Endodermal cell (in vitro differentiated cells): ENCODE measurements around the gene SELENOW. TPM values are rescaled to one million over a fixed set of nuclear protein-coding genes. Genes with fewer than 3 reads are reported as not detected.
A peak's percentile ranks its signal among the peaks of the same experiment; 100 is the strongest.

Experiments used
- DNase-seq: peaks from one replicate; pipeline ENCODE4 v3.0.0-alpha.2; 2017
- H3K27ac ChIP-seq: 2 replicates; pipeline ENCODE4 v1.5.1; 2013; ENCODE audit warnings: mild to moderate bottlenecking, low read depth, low read length, moderate library complexity
- H3K27me3 ChIP-seq: 2 replicates; pipeline ENCODE4 v1.6.1; 2013; ENCODE audit warnings: mild to moderate bottlenecking, low read length, moderate library complexity; ENCODE audit not compliant: insufficient read depth, control insufficient read depth, poor library complexity, severe bottlenecking
- H3K36me3 ChIP-seq: 2 replicates; pipeline ENCODE4 v1.7.0; 2013; ENCODE audit warnings: mild to moderate bottlenecking, low read length, moderate library complexity; ENCODE audit not compliant: control insufficient read depth, insufficient read depth
- H3K4me1 ChIP-seq: one replicate; pipeline ENCODE4 v1.7.0; 2013; ENCODE audit warnings: low read length; ENCODE audit not compliant: control insufficient read depth, insufficient read depth
- H3K4me3 ChIP-seq: 2 replicates; pipeline ENCODE4 v1.5.1; 2013; ENCODE audit warnings: mild to moderate bottlenecking, low read length, moderate library complexity
- H3K9ac ChIP-seq: 2 replicates; pipeline ENCODE4 v1.6.1; 2013; ENCODE audit warnings: mild to moderate bottlenecking, low read length, moderate library complexity; ENCODE audit not compliant: poor library complexity, severe bottlenecking; ENCODE audit errors: extremely low read depth
- H3K9me3 ChIP-seq: 2 replicates; pipeline ENCODE4 v1.6.1; 2013; ENCODE audit warnings: mild to moderate bottlenecking, low read length, moderate library complexity; ENCODE audit not compliant: control insufficient read depth
- H3K27ac Mint-ChIP-seq: 2 replicates; pipeline ENCODE4 v1.8.0; 2020; ENCODE audit warnings: mixed read lengths
- H3K27me3 Mint-ChIP-seq: 2 replicates; pipeline ENCODE4 v1.8.0; 2021; ENCODE audit warnings: mild to moderate bottlenecking, mixed read lengths; ENCODE audit not compliant: insufficient read depth
- H3K36me3 Mint-ChIP-seq: 2 replicates; pipeline ENCODE4 v1.8.0; 2020; ENCODE audit warnings: low read depth, mixed read lengths
- H3K4me1 Mint-ChIP-seq: 2 replicates; pipeline ENCODE4 v1.8.0; 2020; ENCODE audit warnings: mixed read lengths
- H3K4me3 Mint-ChIP-seq: 2 replicates; pipeline ENCODE4 v1.8.0; 2020; ENCODE audit warnings: mild to moderate bottlenecking, moderate library complexity, mixed read lengths
- H3K9me3 Mint-ChIP-seq: 2 replicates; pipeline ENCODE4 v1.8.0; 2020; ENCODE audit warnings: mild to moderate bottlenecking, mixed read lengths
- WGBS, 2 experiments: methylation state at CpG; one replicate each; pipeline versions ENCODE4 v1.1.5 to v1.1.7; 2013; ENCODE audit warnings: missing lambda C conversion rate in 2 of 2, mixed read lengths in 1 of 2; ENCODE audit not compliant: insufficient coverage in 1 of 2, insufficient read length in 1 of 2; 5-methylcytosine and 5-hydroxymethylcytosine counted together
- total RNA-seq, 2 donors: library from RNA; stranded (reverse); fragmentation: NEBNext Ultra II Directional in 1 of 2; extraction: Animal tissue kit (Norgen Biotek cat#: 25700) in 1 of 2; gene quantifications; 2 replicates in 1 of 2; 3 replicates in 1 of 2; pipeline ENCODE4 v1.2.1, GENCODE V29; 2021
- TF ChIP-seq, protein P1 (sequence below): fragments of 200-600 bp; sonication (generic); conservative IDR thresholded peaks from 2 replicates; pipeline ENCODE4 v1.5.0; 2021; ENCODE audit warnings: antibody characterized with exemption, mild to moderate bottlenecking

SELENOW gene
- total RNA-seq, 2 donors from 2014 or later: 404 to 410 TPM

DNA sequence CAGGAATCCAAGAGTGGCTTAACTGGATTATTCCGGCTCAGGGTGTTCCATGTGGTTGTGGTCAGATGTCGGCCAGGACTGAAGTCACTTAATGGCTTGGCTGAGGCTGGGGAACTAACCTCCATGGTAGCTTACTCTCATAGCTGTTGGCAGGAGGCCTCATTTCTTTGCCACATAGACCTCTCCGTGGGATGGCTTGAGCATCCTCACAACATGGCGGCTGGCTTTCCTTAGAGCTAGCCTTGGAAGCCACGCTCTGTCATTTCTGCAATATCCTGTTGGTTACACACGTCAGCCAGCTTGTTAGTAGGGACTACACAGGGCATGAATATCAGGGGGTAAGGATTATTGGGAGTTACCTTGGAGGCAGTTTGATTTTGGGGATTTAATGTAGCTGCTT lies 48.3 kb downstream of the SELENOW start:
- Histone ChIP-seq H3K9ac (no peak overlapping the region), H3K36me3 (no peaks in the 10 kb centered on the region), H3K4me3 (no peak overlapping the region), H3K27ac (no peak overlapping the region), H3K4me1 (peaks cover 1% of the 10 kb centered on the region), H3K27me3 (no peaks in the 10 kb centered on the region), H3K9me3 (no peaks in the 10 kb centered on the region)
- no peak overlapping the region for H3K4me3 Mint-ChIP-seq
- H3K27me3 Mint-ChIP-seq: no peaks in the 10 kb centered on the region
- H3K36me3 Mint-ChIP-seq: no peaks in the 10 kb centered on the region
- DNase-seq: no peak
- WGBS, 2 experiments: 92 to 99% methylated on average over 6 of the region's 6 CpGs
- H3K4me1 Mint-ChIP-seq: peaks cover 26% of the 10 kb centered on the region
- no peaks in the 10 kb centered on the region for H3K9me3 Mint-ChIP-seq
- TF ChIP-seq, protein P1, sequence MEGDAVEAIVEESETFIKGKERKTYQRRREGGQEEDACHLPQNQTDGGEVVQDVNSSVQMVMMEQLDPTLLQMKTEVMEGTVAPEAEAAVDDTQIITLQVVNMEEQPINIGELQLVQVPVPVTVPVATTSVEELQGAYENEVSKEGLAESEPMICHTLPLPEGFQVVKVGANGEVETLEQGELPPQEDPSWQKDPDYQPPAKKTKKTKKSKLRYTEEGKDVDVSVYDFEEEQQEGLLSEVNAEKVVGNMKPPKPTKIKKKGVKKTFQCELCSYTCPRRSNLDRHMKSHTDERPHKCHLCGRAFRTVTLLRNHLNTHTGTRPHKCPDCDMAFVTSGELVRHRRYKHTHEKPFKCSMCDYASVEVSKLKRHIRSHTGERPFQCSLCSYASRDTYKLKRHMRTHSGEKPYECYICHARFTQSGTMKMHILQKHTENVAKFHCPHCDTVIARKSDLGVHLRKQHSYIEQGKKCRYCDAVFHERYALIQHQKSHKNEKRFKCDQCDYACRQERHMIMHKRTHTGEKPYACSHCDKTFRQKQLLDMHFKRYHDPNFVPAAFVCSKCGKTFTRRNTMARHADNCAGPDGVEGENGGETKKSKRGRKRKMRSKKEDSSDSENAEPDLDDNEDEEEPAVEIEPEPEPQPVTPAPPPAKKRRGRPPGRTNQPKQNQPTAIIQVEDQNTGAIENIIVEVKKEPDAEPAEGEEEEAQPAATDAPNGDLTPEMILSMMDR: no peak
- no peak overlapping the region for H3K27ac Mint-ChIP-seq

DNA sequence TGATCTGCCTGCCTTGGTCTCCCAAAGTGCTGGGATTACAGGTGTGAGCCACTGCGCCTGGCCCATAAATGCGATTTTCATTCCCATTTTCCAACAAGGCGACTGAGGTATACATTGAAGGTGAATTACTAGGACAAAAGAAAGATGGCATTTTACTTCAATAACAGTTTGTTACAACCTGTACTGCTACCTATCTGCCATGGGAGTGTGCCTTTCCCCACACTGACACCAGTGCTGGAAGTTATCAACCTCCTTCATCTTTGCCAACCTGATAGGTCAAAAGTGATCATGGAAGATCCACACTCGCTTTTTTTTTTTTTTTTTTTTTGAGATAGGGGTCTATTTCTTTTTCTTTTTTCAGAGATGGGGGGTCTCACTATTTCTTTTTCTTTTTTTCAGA lies 54.2 kb downstream of the SELENOW start:
- H3K27me3 ChIP-seq: no peaks in the 10 kb centered on the region
- no peaks in the 10 kb centered on the region for H3K4me1 ChIP-seq
- Mint-ChIP-seq H3K27ac (no peak overlapping the region), H3K9me3 (no peaks in the 10 kb centered on the region), H3K27me3 (no peaks in the 10 kb centered on the region), H3K4me1 (peaks cover 10% of the 10 kb centered on the region), H3K4me3 (no peak overlapping the region), H3K36me3 (no peaks in the 10 kb centered on the region)
- WGBS, 2 experiments: 92 to 97% methylated on average over 2 to 3 of the region's 4 CpGs
- no peak overlapping the region for H3K27ac ChIP-seq
- TF ChIP-seq, protein P1: peak; percentile 58
- H3K36me3 ChIP-seq: no peaks in the 10 kb centered on the region
- peak; percentile 57 for DNase-seq
- no peak overlapping the region for H3K9ac ChIP-seq
- no peaks in the 10 kb centered on the region for H3K9me3 ChIP-seq
- H3K4me3 ChIP-seq: no peak overlapping the region

Other genes with a start within 250 kb of the SELENOW start
- gene ZNF541, start 205.6 kb upstream of the SELENOW start, total RNA-seq: not detected
- 10 to 100 TPM; 30.0 to 30.1 TPM for gene BICRA, start 169.6 kb upstream of the SELENOW start, total RNA-seq
- 1 to 10 TPM; 5.5 to 8.4 TPM for gene EHD2, start 65.3 kb upstream of the SELENOW start, total RNA-seq
- 100 to 1,000 TPM; 190 to 258 TPM for gene NOP53, start 33.2 kb upstream of the SELENOW start, total RNA-seq
- gene TPRX1, start 25.8 kb downstream of the SELENOW start, total RNA-seq: not detected
- under 1 TPM; 0.44 to 0.66 TPM for gene CRX, start 43.2 kb downstream of the SELENOW start, total RNA-seq
- gene TPRX2, start 80.5 kb downstream of the SELENOW start, total RNA-seq: not detected
- under 1 TPM in 1 of 2 donors, not detected in 1; 0.18 TPM for gene SULT2A1, start 107.6 kb downstream of the SELENOW start, total RNA-seq
- not detected for gene BSPH1, start 213.5 kb downstream of the SELENOW start, total RNA-seq
- gene ELSPBP1, start 215.9 kb downstream of the SELENOW start, total RNA-seq: not detected